IMR-90 (cell line): ENCODE measurements around the gene HIGD1C. TPM values are rescaled to one million over a fixed set of nuclear protein-coding genes. Genes with fewer than 3 reads are reported as not detected.
A peak's percentile ranks its signal among the peaks of the same experiment; 100 is the strongest.

Experiments used
- ATAC-seq: fragments of 200-7000 bp; cut with Tn5 transposase; 2 replicates; pipeline ENCODE4 v1.9.1; 2020; ENCODE audit warnings: low read depth, mild to moderate bottlenecking, moderate library complexity
- BruUV-seq: library from RNA; stranded (reverse); fragments of 400-500 nt; replicated peaks from 2 replicates; lab custom pipeline; 2021; lab: Mats Ljungman, UMichigan
- CTCF ChIA-PET: fragments of 300-600 bp; formaldehyde crosslinking; extraction: SDS; loops from one replicate; lab custom pipeline; 2021; ENCODE audit warnings: antibody characterized with exemption; lab: Yijun Ruan, JAX
- POLR2A ChIA-PET: fragments of 300-600 bp; sonication (Branson Sonifier 250); formaldehyde crosslinking; loops from one replicate; lab custom pipeline; 2022; ENCODE audit warnings: antibody characterized with exemption; ENCODE audit not compliant: unreplicated experiment; lab: Charles Lee
- DNase-seq: peaks from one replicate; pipeline ENCODE4 v3.0.0; 2013
- H2AFZ ChIP-seq: replicated peaks from 2 replicates; pipeline ENCODE3; 2013; ENCODE audit warnings: low read length, mild to moderate bottlenecking; ENCODE audit not compliant: poor library complexity
- H2AK5ac ChIP-seq: 2 replicates; pipeline ENCODE4 v1.6.1; 2013; ENCODE audit warnings: low read depth, low read length, inconsistent platforms
- H2AK9ac ChIP-seq: replicated peaks from 2 replicates; pipeline ENCODE3; 2013; ENCODE audit warnings: mild to moderate bottlenecking, low read depth, low read length, moderate library complexity; ENCODE audit not compliant: poor library complexity
- H2BK120ac ChIP-seq: 2 replicates; pipeline ENCODE4 v1.6.1; 2013; ENCODE audit warnings: low read depth, low read length, inconsistent platforms
- H2BK15ac ChIP-seq: 3 replicates; pipeline ENCODE4 v1.6.1; 2013; ENCODE audit warnings: low read depth, low read length, inconsistent platforms
- H2BK20ac ChIP-seq: 2 replicates; pipeline ENCODE4 v1.6.1; 2013; ENCODE audit warnings: low read depth, mild to moderate bottlenecking, inconsistent platforms, low read length, moderate library complexity
- H2BK5ac ChIP-seq: 2 replicates; pipeline ENCODE4 v1.6.1; 2013; ENCODE audit warnings: mild to moderate bottlenecking, low read depth, low read length, inconsistent platforms; ENCODE audit not compliant: poor library complexity, severe bottlenecking
- H3K14ac ChIP-seq: replicated peaks from 2 replicates; pipeline ENCODE4 v1.6.1; 2013; ENCODE audit warnings: low read depth, low read length, inconsistent platforms
- H3K18ac ChIP-seq: 2 replicates; pipeline ENCODE4 v1.6.1; 2013; ENCODE audit warnings: low read depth, low read length, control low read depth
- H3K23ac ChIP-seq: 2 replicates; pipeline ENCODE4 v1.6.1; 2013; ENCODE audit warnings: low read depth, low read length, inconsistent platforms
- H3K27ac ChIP-seq: 2 replicates; pipeline ENCODE4 v1.5.1; 2013; ENCODE audit warnings: mild to moderate bottlenecking, control low read depth, low read length; ENCODE audit not compliant: insufficient read depth
- H3K27me3 ChIP-seq: 2 replicates; pipeline ENCODE4 v1.6.1; 2013; ENCODE audit warnings: low read length; ENCODE audit not compliant: control insufficient read depth, insufficient read depth
- H3K36me3 ChIP-seq: 2 replicates; pipeline ENCODE4 v1.6.1; 2013; ENCODE audit warnings: low read length, mixed read lengths; ENCODE audit not compliant: control insufficient read depth, insufficient read depth
- H3K4ac ChIP-seq: 2 replicates; pipeline ENCODE4 v1.6.1; 2013; ENCODE audit warnings: low read depth, low read length, inconsistent platforms
- H3K4me1 ChIP-seq: 2 replicates; pipeline ENCODE4 v1.6.1; 2013; ENCODE audit warnings: low read length, mixed read lengths; ENCODE audit not compliant: control insufficient read depth, insufficient read depth
- H3K4me2 ChIP-seq: 2 replicates; pipeline ENCODE4 v1.6.1; 2013; ENCODE audit warnings: low read depth, mild to moderate bottlenecking, control low read depth, low read length, moderate library complexity
- H3K4me3 ChIP-seq: 2 replicates; pipeline ENCODE4 v1.5.1; 2013; ENCODE audit warnings: low read depth, mild to moderate bottlenecking, control low read depth, low read length, moderate library complexity; ENCODE audit not compliant: insufficient read depth
- H3K56ac ChIP-seq: 2 replicates; pipeline ENCODE4 v1.6.1; 2013; ENCODE audit warnings: low read length, inconsistent platforms; ENCODE audit not compliant: insufficient read depth; ENCODE audit errors: extremely low read depth
- H3K79me1 ChIP-seq, 2 experiments: 2 replicates each; pipeline ENCODE4 v1.6.1; 2013; ENCODE audit warnings: low read length in 2 of 2, inconsistent platforms in 1 of 2, low read depth in 1 of 2
- H3K9ac ChIP-seq: 2 replicates; pipeline ENCODE4 v1.6.1; 2013; ENCODE audit warnings: low read depth, low read length, control low read depth
- H3K9me1 ChIP-seq: 2 replicates; pipeline ENCODE4 v1.6.1; 2013; ENCODE audit warnings: low read length, inconsistent platforms; ENCODE audit not compliant: insufficient read depth
- H3K9me3 ChIP-seq: 2 replicates; pipeline ENCODE4 v1.6.1; 2013; ENCODE audit warnings: low read length; ENCODE audit not compliant: control insufficient read depth, insufficient read depth
- H4K20me1 ChIP-seq: 2 replicates; pipeline ENCODE4 v1.6.1; 2013; ENCODE audit warnings: low read length, inconsistent platforms; ENCODE audit not compliant: insufficient read depth
- H4K5ac ChIP-seq: 2 replicates; pipeline ENCODE4 v1.6.1; 2013; ENCODE audit warnings: mild to moderate bottlenecking, low read depth, low read length, control low read depth
- H4K8ac ChIP-seq, 2 experiments: 2 replicates each; pipeline ENCODE4 v1.6.1; 2013; ENCODE audit warnings: low read depth in 2 of 2, low read length in 2 of 2, control low read depth in 1 of 2, inconsistent platforms in 1 of 2
- H4K91ac ChIP-seq: 2 replicates; pipeline ENCODE4 v1.6.1; 2013; ENCODE audit warnings: low read depth, low read length, inconsistent platforms; ENCODE audit not compliant: insufficient read depth
- RAD21 ChIP-seq: IDR thresholded peaks from 2 replicates; pipeline ENCODE4 v1.6.1; 2012; ENCODE audit warnings: low read length, improper control_type of control experiment
- SMC3 ChIP-seq: fragments of 150-350 bp; IDR thresholded peaks from 2 replicates; pipeline ENCODE4 v1.6.1; 2016; ENCODE audit warnings: low read depth, mild to moderate bottlenecking, antibody characterized with exemption, low read length, moderate library complexity
- USF2 ChIP-seq: fragments of 150-350 bp; IDR thresholded peaks from 2 replicates; pipeline ENCODE4 v1.6.1; 2017; ENCODE audit warnings: mild to moderate bottlenecking, antibody characterized with exemption, low read length, low read depth
- WGBS, 2 experiments: methylation state at CpG; one replicate each; pipeline versions ENCODE4 v1.1.5 to v1.1.7; 2013; ENCODE audit warnings: missing lambda C conversion rate in 2 of 2; ENCODE audit not compliant: insufficient read length in 1 of 2; ENCODE audit errors: extremely low coverage in 2 of 2; 5-methylcytosine and 5-hydroxymethylcytosine counted together
- dilution Hi-C: fragments of 300-500 bp; cut with HindIII; formaldehyde crosslinking; loops from one replicate; pipeline ENCODE4 v1.14.3; 2018; ENCODE audit warnings: low sequenced_read_pairs; ENCODE audit not compliant: unreplicated experiment
- in situ Hi-C: fragments of 300-500 bp; cut with MboI; formaldehyde crosslinking; loops from 3 replicates; pipeline ENCODE4 v1.14.3; 2019; ENCODE audit warnings: low sequenced_read_pairs, inconsistent platforms, mixed read lengths
- intact Hi-C: fragments of 100-400 bp; cut with micrococcal nuclease; formaldehyde crosslinking; loops from 2 replicates; pipeline ENCODE4 v1.10.0; 2022
- polyA plus RNA-seq, 3 experiments: library from polyadenylated mRNA; depleted of rRNA; stranded (reverse); fragments of >200 nt; gene quantifications; 2 replicates each; pipeline ENCODE4 v1.2.3, GENCODE V29; 2012; ENCODE audit warnings: low replicate concordance in 1 of 3
- total RNA-seq: library from RNA; depleted of rRNA; stranded (reverse); fragments of >200 nt; gene quantifications from 2 replicates; pipeline ENCODE4 v1.2.3, GENCODE V29; 2012
- TF ChIP-seq, protein P1 (sequence below): conservative IDR thresholded peaks from 2 replicates; pipeline ENCODE4 v1.5.1; 2012; ENCODE audit warnings: mild to moderate bottlenecking, low read depth, low read length, improper control_type of control experiment

The HIGD1C gene
- total and polyA plus RNA-seq, 2 of the 4 experiments (the other 2 are of a cell fraction), result not detected

- Histone ChIP-seq H3K56ac (no peak overlapping the region), H3K36me3 (peaks cover 18% of the 10 kb centered on the region), H2AFZ (peak overlapping the region; percentile 21), H2BK120ac (0 out of 2 replicates have a peak overlapping the region, but pooled peaks have one; percentile 7), H3K4me1 (peaks cover 4% of the 10 kb centered on the region; the same call in 1 of the 2 replicates), H3K9ac (no peak overlapping the region), H3K27ac (no peak overlapping the region), H3K4me3 (no peak overlapping the region), H2AK9ac (no peak overlapping the region), H4K20me1 (0 out of 2 replicates have a peak, but pooled peaks cover 3% of the 10 kb centered on the region), H2BK15ac (no peak overlapping the region), H3K9me1 (peaks cover 4% of the 10 kb centered on the region; the same call in 1 of the 2 replicates), H3K4me2 (no peak overlapping the region), H3K18ac (no peak overlapping the region), H2BK20ac (no peak overlapping the region; the same call in 1 of the 2 replicates), H3K27me3 (no peaks in the 10 kb centered on the region), H4K8ac (no peak overlapping the region), H2AK5ac (peak overlapping the region; percentile 57; the same call in 1 of the 2 replicates), H3K14ac (no peak overlapping the region), H3K4ac (peak overlapping the region; percentile 30; the same call in 1 of the 2 replicates), H3K23ac (no peak overlapping the region), H2BK5ac (peak overlapping the region; percentile 7), H4K91ac (no peak overlapping the region), H4K5ac (no peak overlapping the region), H3K9me3 (no peaks in the 10 kb centered on the region), H3K79me1 (no peaks in the 10 kb centered on the region; a peak in 1 of 4 replicates)
- DNase-seq, result peak; percentile 72
- TF ChIP-seq, protein P1, sequence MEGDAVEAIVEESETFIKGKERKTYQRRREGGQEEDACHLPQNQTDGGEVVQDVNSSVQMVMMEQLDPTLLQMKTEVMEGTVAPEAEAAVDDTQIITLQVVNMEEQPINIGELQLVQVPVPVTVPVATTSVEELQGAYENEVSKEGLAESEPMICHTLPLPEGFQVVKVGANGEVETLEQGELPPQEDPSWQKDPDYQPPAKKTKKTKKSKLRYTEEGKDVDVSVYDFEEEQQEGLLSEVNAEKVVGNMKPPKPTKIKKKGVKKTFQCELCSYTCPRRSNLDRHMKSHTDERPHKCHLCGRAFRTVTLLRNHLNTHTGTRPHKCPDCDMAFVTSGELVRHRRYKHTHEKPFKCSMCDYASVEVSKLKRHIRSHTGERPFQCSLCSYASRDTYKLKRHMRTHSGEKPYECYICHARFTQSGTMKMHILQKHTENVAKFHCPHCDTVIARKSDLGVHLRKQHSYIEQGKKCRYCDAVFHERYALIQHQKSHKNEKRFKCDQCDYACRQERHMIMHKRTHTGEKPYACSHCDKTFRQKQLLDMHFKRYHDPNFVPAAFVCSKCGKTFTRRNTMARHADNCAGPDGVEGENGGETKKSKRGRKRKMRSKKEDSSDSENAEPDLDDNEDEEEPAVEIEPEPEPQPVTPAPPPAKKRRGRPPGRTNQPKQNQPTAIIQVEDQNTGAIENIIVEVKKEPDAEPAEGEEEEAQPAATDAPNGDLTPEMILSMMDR, result peak; percentile 75
- TF ChIP-seq RAD21 (peak; percentile 74), USF2 (no peak), SMC3 (peak; percentile 79)
- no TSS peak for BruUV-seq
- 20% methylated on average over 1 of the region's 8 CpGs; no CpG with 5 or more reads in 1 of the 2 experiments for WGBS, 2 experiments
- dilution Hi-C loops, result no loop called here
- peak; percentile 70 for ATAC-seq
- CTCF ChIA-PET, result interaction anchor here (0.5 to 6.2 kb wide), 18 partner anchors 32 to 993 kb away, joined by 3 to 41 read pairs (median 3); partner anchors contain the start of gene ATF1
- in situ Hi-C loops, result loop anchor here (10.0 to 25.0 kb wide), 2 partner anchors 162 to 500 kb away; no protein-coding TSS in a partner anchor
- intact Hi-C loops, result loop anchor here (1.0 to 5.0 kb wide), 3 partner anchors 65 to 222 kb away; no protein-coding TSS in a partner anchor
- POLR2A ChIA-PET, result interaction anchor here (0.6 kb wide), 1 partner anchor 592 kb away, joined by 10 read pairs; no protein-coding TSS in a partner anchor
These were observed 34.8 kb downstream of the HIGD1C start for GRCh38 chr12:50986966-50987737.
